Measurements from ENCODE around the gene ATP2A2. TPM values are rescaled to one million over a fixed set of nuclear protein-coding genes. Genes with fewer than 3 reads are reported as not detected.

Gene ATP2A2
- polyA plus RNA-seq, 1 donor (not counting 4 experiments of a cell fraction or from before 2014, with no cell fraction given), result 127 TPM

DNA sequence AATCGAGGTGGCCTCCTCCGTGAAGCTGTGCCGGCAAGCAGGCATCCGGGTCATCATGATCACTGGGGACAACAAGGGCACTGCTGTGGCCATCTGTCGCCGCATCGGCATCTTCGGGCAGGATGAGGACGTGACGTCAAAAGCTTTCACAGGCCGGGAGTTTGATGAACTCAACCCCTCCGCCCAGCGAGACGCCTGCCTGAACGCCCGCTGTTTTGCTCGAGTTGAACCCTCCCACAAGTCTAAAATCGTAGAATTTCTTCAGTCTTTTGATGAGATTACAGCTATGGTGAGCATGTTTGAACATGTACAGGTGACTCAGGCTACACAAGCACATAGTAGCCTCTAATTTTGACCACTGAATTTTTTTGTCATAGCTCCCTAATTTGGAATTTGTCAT, 59.7 kb downstream of the ATP2A2 start:
- Histone ChIP-seq H3K79me2 (ENCODE audit: control insufficient read depth, insufficient read depth, low read length) (peaks cover 28% of the 10 kb centered on the region), H3K9me1 (ENCODE audit: control insufficient read depth, extremely low read depth, insufficient read depth, low read length) (no peaks in the 10 kb centered on the region), H2AFZ (ENCODE audit: control insufficient read depth, low read length) (no peak overlapping the region), H3K4me2 (ENCODE audit: control insufficient read depth, extremely low read depth, insufficient read depth, low read depth, low read length) (no peak overlapping the region), H3K27me3 (ENCODE audit: control insufficient read depth, extremely low read depth, insufficient read depth, low read length) (no peaks in the 10 kb centered on the region), H3K9ac (ENCODE audit: control insufficient read depth, extremely low read depth, insufficient read depth, low read length) (no peak overlapping the region), H3K9me3 (ENCODE audit: control insufficient read depth, low read depth, low read length) (no peaks in the 10 kb centered on the region), H3K4me3 (ENCODE audit: control insufficient read depth in 2 of 3, extremely low read depth in 1 of 3, insufficient read depth in 2 of 3, low read depth in 1 of 3, low read length in 3 of 3) (no peak overlapping the region), H3K36me3 (ENCODE audit: control insufficient read depth in 2 of 2, extremely low read depth in 1 of 2, insufficient read depth in 2 of 2, low read length in 2 of 2) (peaks cover 59 to 80% of the 10 kb centered on the region in 2 experiments), H3K4me1 (ENCODE audit: control insufficient read depth, extremely low read depth, insufficient read depth, low read length) (peaks cover 35% of the 10 kb centered on the region), H3K27ac (ENCODE audit: control insufficient read depth, insufficient read depth, low read length) (peak overlapping the region; percentile 23), H4K20me1 (ENCODE audit: control insufficient read depth, extremely low read depth, insufficient read depth, low read length) (no peaks in the 10 kb centered on the region)
- FAIRE-seq (no peak), DNase-seq (ENCODE audit: low read depth, low spot score) (peak; percentile 73)
- no peak for TF ChIP-seq EZH2 (IDR thresholded peaks at IDR 0.05; ENCODE audit: low read length)
- TF ChIP-seq, protein P1, sequence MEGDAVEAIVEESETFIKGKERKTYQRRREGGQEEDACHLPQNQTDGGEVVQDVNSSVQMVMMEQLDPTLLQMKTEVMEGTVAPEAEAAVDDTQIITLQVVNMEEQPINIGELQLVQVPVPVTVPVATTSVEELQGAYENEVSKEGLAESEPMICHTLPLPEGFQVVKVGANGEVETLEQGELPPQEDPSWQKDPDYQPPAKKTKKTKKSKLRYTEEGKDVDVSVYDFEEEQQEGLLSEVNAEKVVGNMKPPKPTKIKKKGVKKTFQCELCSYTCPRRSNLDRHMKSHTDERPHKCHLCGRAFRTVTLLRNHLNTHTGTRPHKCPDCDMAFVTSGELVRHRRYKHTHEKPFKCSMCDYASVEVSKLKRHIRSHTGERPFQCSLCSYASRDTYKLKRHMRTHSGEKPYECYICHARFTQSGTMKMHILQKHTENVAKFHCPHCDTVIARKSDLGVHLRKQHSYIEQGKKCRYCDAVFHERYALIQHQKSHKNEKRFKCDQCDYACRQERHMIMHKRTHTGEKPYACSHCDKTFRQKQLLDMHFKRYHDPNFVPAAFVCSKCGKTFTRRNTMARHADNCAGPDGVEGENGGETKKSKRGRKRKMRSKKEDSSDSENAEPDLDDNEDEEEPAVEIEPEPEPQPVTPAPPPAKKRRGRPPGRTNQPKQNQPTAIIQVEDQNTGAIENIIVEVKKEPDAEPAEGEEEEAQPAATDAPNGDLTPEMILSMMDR (optimal IDR thresholded peaks at IDR 0.05 in 1 of 3, IDR thresholded peaks at IDR 0.05 in 1 of 3, conservative IDR thresholded peaks at IDR 0.05 in 1 of 3; ENCODE audit: extremely low read depth in 1 of 3, insufficient read depth in 2 of 3, low read length in 3 of 3), result no peak
- dilution Hi-C loops (cut with MboI; ENCODE audit: extremely low pct_ligation_motif_present, low sequenced_read_pairs), result no loop called here

DNA sequence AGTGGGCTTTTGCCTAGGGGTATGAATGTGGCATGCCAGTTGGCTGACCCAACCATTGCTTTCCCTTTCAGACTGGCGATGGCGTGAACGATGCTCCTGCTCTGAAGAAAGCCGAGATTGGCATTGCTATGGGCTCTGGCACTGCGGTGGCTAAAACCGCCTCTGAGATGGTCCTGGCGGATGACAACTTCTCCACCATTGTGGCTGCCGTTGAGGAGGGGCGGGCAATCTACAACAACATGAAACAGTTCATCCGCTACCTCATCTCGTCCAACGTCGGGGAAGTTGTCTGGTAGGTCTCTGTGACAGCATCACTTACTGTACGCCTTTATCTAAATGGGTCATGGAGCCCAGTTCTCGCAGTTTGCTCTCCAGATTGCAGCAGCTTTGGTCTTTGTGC, 61.1 kb downstream of the ATP2A2 start:
- no peak for DNase-seq (ENCODE audit: low read depth, low spot score)
- no peak overlapping the region for H3K9ac ChIP-seq (ENCODE audit: control insufficient read depth, extremely low read depth, insufficient read depth, low read length)
- H3K9me1 ChIP-seq (ENCODE audit: control insufficient read depth, extremely low read depth, insufficient read depth, low read length), result no peaks in the 10 kb centered on the region
- no peaks in the 10 kb centered on the region for H4K20me1 ChIP-seq (ENCODE audit: control insufficient read depth, extremely low read depth, insufficient read depth, low read length)
- H3K4me3 ChIP-seq (ENCODE audit: control insufficient read depth in 2 of 3, extremely low read depth in 1 of 3, insufficient read depth in 2 of 3, low read depth in 1 of 3, low read length in 3 of 3), result no peak overlapping the region
- H3K79me2 ChIP-seq (ENCODE audit: control insufficient read depth, insufficient read depth, low read length), result peaks cover 22% of the 10 kb centered on the region
- peaks cover 50 to 75% of the 10 kb centered on the region in 2 experiments for H3K36me3 ChIP-seq (ENCODE audit: control insufficient read depth in 2 of 2, extremely low read depth in 1 of 2, insufficient read depth in 2 of 2, low read length in 2 of 2)
- no peaks in the 10 kb centered on the region for H3K9me3 ChIP-seq (ENCODE audit: control insufficient read depth, low read depth, low read length)
- no peaks in the 10 kb centered on the region for H3K27me3 ChIP-seq (ENCODE audit: control insufficient read depth, extremely low read depth, insufficient read depth, low read length)
- TF ChIP-seq, protein P1 (optimal IDR thresholded peaks at IDR 0.05 in 1 of 3, IDR thresholded peaks at IDR 0.05 in 1 of 3, conservative IDR thresholded peaks at IDR 0.05 in 1 of 3; ENCODE audit: extremely low read depth in 1 of 3, insufficient read depth in 2 of 3, low read length in 3 of 3), result no peak
- TF ChIP-seq EZH2 (IDR thresholded peaks at IDR 0.05; ENCODE audit: low read length), result no peak
- no peak overlapping the region for H3K27ac ChIP-seq (ENCODE audit: control insufficient read depth, insufficient read depth, low read length)
- no peak overlapping the region for H2AFZ ChIP-seq (ENCODE audit: control insufficient read depth, low read length)
- FAIRE-seq, result no peak
- H3K4me1 ChIP-seq (ENCODE audit: control insufficient read depth, extremely low read depth, insufficient read depth, low read length), result peaks cover 39% of the 10 kb centered on the region
- H3K4me2 ChIP-seq (ENCODE audit: control insufficient read depth, extremely low read depth, insufficient read depth, low read depth, low read length), result no peak overlapping the region
- dilution Hi-C loops (cut with MboI; ENCODE audit: extremely low pct_ligation_motif_present, low sequenced_read_pairs), result no loop called here
